Breast epithelium (tissue), 4 donors: ENCODE measurements around the gene KCNMB2. TPM values are rescaled to one million over a fixed set of nuclear protein-coding genes. Genes with fewer than 3 reads are reported as not detected.

Source experiments
- DNase-seq, 2 donors: peaks; one replicate each; pipeline ENCODE4 v3.0.0-alpha.2; 2019; ENCODE audit warnings: low spot score in 2 of 2
- H3K27ac ChIP-seq, 2 donors: fragments of 200-600 bp; sonication (generic) in 1 of 2; one replicate each; pipeline ENCODE4 v1.5.1; 2016 to 2019; ENCODE audit warnings: mild to moderate bottlenecking in 1 of 2
- H3K27me3 ChIP-seq, 2 donors: fragments of 200-600 bp; sonication (generic) in 1 of 2; one replicate each; pipeline versions ENCODE4 v1.5.1 to v1.6.0; 2017 to 2019; ENCODE audit warnings: control low read depth in 1 of 2, mild to moderate bottlenecking in 1 of 2
- H3K36me3 ChIP-seq: fragments of 200-600 bp; one replicate; pipeline ENCODE4 v1.5.1; 2019
- H3K4me1 ChIP-seq, 2 donors: fragments of 200-600 bp; sonication (generic); one replicate each; pipeline ENCODE4 v1.5.1; 2016 to 2019; ENCODE audit warnings: control low read depth in 1 of 2
- H3K4me3 ChIP-seq, 3 donors: fragments of 200-600 bp; sonication (generic); 1 replicate in 2 of 3; 2 replicates in 1 of 3; pipeline ENCODE4 v1.5.1; 2016 to 2019; ENCODE audit warnings: mild to moderate bottlenecking in 3 of 3, moderate library complexity in 2 of 3
- H3K9me3 ChIP-seq, 2 donors: fragments of 200-600 bp; sonication (generic) in 1 of 2; one replicate each; pipeline ENCODE4 v1.5.1; 2016 to 2019; ENCODE audit warnings: control low read depth in 1 of 2
- CTCF ChIP-seq, 3 donors: fragments of 450-650 bp; IDR thresholded peaks; one replicate each; pipeline ENCODE4 v1.5.1; 2016 to 2017; ENCODE audit warnings: antibody characterized with exemption in 3 of 3, mild to moderate bottlenecking in 3 of 3, moderate library complexity in 3 of 3
- POLR2A ChIP-seq: fragments of 450-650 bp; IDR thresholded peaks from one replicate; pipeline ENCODE4 v1.6.1; 2016; ENCODE audit warnings: antibody characterized with exemption, mild to moderate bottlenecking, moderate library complexity
- POLR2AphosphoS5 ChIP-seq, 3 donors: sonication (generic); formaldehyde crosslinking; IDR thresholded peaks; one replicate each; pipeline ENCODE4 v1.6.1; 2017; ENCODE audit warnings: antibody characterized with exemption in 3 of 3
- intact Hi-C: fragments of 100-400 bp; cut with DNase I; formaldehyde crosslinking; loops from one replicate; pipeline ENCODE4 v1.15.1; 2023; ENCODE audit warnings: low total_unique reads
- total RNA-seq, 3 donors: library from RNA; depleted of rRNA; stranded (reverse); fragments of >200 nt; gene quantifications; one replicate each; pipeline ENCODE4 v1.1.0, GENCODE V29; 2016

The KCNMB2 gene
- total RNA-seq, 3 donors from 2014 or later: 0.59 TPM; not detected in 2

- no peak for TF ChIP-seq CTCF (IDR thresholded peaks at IDR 0.05)
- no peak for TF ChIP-seq POLR2A
- no peak for TF ChIP-seq POLR2AphosphoS5 (IDR thresholded peaks at IDR 0.05)
- Histone ChIP-seq H3K4me1 (no peaks in the 10 kb centered on the region), H3K27me3 (no peaks in the 10 kb centered on the region), H3K4me3 (no peak overlapping the region), H3K27ac (no peak overlapping the region), H3K36me3 (no peaks in the 10 kb centered on the region), H3K9me3 (peaks cover under 1 to 2% of the 10 kb centered on the region in 2 donors)
- intact Hi-C loops: no loop called here
- DNase-seq: no peak
Observed at GRCh38 chr3:178845420-178846118, 309.3 kb downstream of the KCNMB2 start.

GRCh38 chr3:178847190-178847589 lies 311.0 kb downstream of the KCNMB2 start:
- no peaks in the 10 kb centered on the region for H3K9me3 ChIP-seq
- intact Hi-C loops: no loop called here
- H3K36me3 ChIP-seq: no peaks in the 10 kb centered on the region
- no peak overlapping the region for H3K4me3 ChIP-seq
- no peak for DNase-seq
- H3K27me3 ChIP-seq: no peaks in the 10 kb centered on the region
- no peak overlapping the region for H3K27ac ChIP-seq
- no peaks in the 10 kb centered on the region for H3K4me1 ChIP-seq
- TF ChIP-seq POLR2A (no peak), POLR2AphosphoS5 (IDR thresholded peaks at IDR 0.05) (no peak), CTCF (IDR thresholded peaks at IDR 0.05) (no peak)

- Histone ChIP-seq H3K27ac (no peak overlapping the region), H3K9me3 (no peaks in the 10 kb centered on the region), H3K4me3 (no peak overlapping the region), H3K36me3 (no peaks in the 10 kb centered on the region), H3K4me1 (no peaks in the 10 kb centered on the region), H3K27me3 (no peaks in the 10 kb centered on the region)
- TF ChIP-seq CTCF (IDR thresholded peaks at IDR 0.05) (no peak), POLR2AphosphoS5 (IDR thresholded peaks at IDR 0.05) (no peak), POLR2A (no peak)
- DNase-seq: no peak
- intact Hi-C loops: no loop called here
Observed at GRCh38 chr3:178849199-178849910, 313.1 kb downstream of the KCNMB2 start.

GRCh38 chr3:178850450-178851190 lies 314.4 kb downstream of the KCNMB2 start:
- TF ChIP-seq CTCF (IDR thresholded peaks at IDR 0.05) (no peak), POLR2A (no peak), POLR2AphosphoS5 (IDR thresholded peaks at IDR 0.05) (no peak)
- Histone ChIP-seq H3K27me3 (no peaks in the 10 kb centered on the region), H3K27ac (no peak overlapping the region), H3K9me3 (no peaks in the 10 kb centered on the region), H3K36me3 (no peaks in the 10 kb centered on the region), H3K4me3 (no peak overlapping the region), H3K4me1 (no peaks in the 10 kb centered on the region)
- intact Hi-C loops: no loop called here
- DNase-seq: no peak

GRCh38 chr3:178851564-178851963 lies 315.3 kb downstream of the KCNMB2 start:
- no peak for TF ChIP-seq POLR2AphosphoS5 (IDR thresholded peaks at IDR 0.05)
- no peak for TF ChIP-seq CTCF (IDR thresholded peaks at IDR 0.05)
- no peak for TF ChIP-seq POLR2A

More at GRCh38 chr3:178851564-178851963, 315.3 kb downstream of the KCNMB2 start:
- Histone ChIP-seq H3K4me3 (no peak overlapping the region), H3K27ac (no peak overlapping the region), H3K4me1 (no peaks in the 10 kb centered on the region), H3K9me3 (no peaks in the 10 kb centered on the region), H3K36me3 (no peaks in the 10 kb centered on the region), H3K27me3 (no peaks in the 10 kb centered on the region)
- intact Hi-C loops: no loop called here
- no peak for DNase-seq
